GM23248 (cell line): ENCODE data around the gene ABCC6.
"Not testable (repeated sequence)": the region's sequence is repeated elsewhere in the genome, so short reads cannot be mapped to it uniquely, and the experiment has no call there.

Experiments
- EZH2 ChIP-seq: fragments of 200-600 bp; sonication (generic); IDR thresholded peaks from 2 replicates; pipeline ENCODE4 v1.6.1; 2018; ENCODE audit warnings: antibody characterized with exemption, mild to moderate bottlenecking; ENCODE audit not compliant: insufficient read depth, poor library complexity, severe bottlenecking
- EZH2phosphoT487 ChIP-seq: fragments of 200-600 bp; sonication (generic); IDR thresholded peaks from 2 replicates; pipeline ENCODE4 v1.6.1; 2018; ENCODE audit warnings: antibody characterized with exemption, moderate library complexity, mild to moderate bottlenecking, low read depth; ENCODE audit not compliant: insufficient read depth

GRCh38 chr16:16181748-16182147, 41.5 kb downstream of the ABCC6 start:
- TF ChIP-seq EZH2, EZH2phosphoT487: not testable (repeated sequence)
